HepG2 (cell line): Measurements from ENCODE around the gene ECEL1. TPM values are rescaled to one million over a fixed set of nuclear protein-coding genes. Genes with fewer than 3 reads are reported as not detected.

Source experiments
- ATF3 ChIP-seq: sonication (generic); formaldehyde crosslinking; IDR thresholded peaks from 2 replicates; pipeline ENCODE4 v1.4.0; 2020; ENCODE audit warnings: missing genetic modification reagents
- CAMTA2 ChIP-seq: sonication (generic); formaldehyde crosslinking; IDR thresholded peaks from 2 replicates; pipeline ENCODE4 v1.4.0; 2020; ENCODE audit warnings: mild to moderate bottlenecking, missing genetic modification reagents, borderline replicate concordance
- CTCF ChIP-seq: sonication (generic); formaldehyde crosslinking; IDR thresholded peaks from 2 replicates; pipeline ENCODE4 v1.5.0; 2020; ENCODE audit warnings: mild to moderate bottlenecking, missing genetic modification reagents, moderate library complexity
- FOXA3 ChIP-seq: IDR thresholded peaks from 2 replicates; pipeline ENCODE4 v1.6.1; 2016; ENCODE audit warnings: missing genetic modification reagents, missing compliant biosample characterization
- MTF1 ChIP-seq: sonication (generic); formaldehyde crosslinking; IDR thresholded peaks from 2 replicates; pipeline ENCODE4 v1.5.0; 2020; ENCODE audit warnings: missing genetic modification reagents
- NFKB2 ChIP-seq: sonication (generic); formaldehyde crosslinking; IDR thresholded peaks from 2 replicates; pipeline ENCODE4 v1.4.0; 2020; ENCODE audit warnings: missing genetic modification reagents, borderline replicate concordance
- NR2F6 ChIP-seq, 2 experiments: IDR thresholded peaks; 2 replicates each; pipeline ENCODE4 v1.6.1; 2016; ENCODE audit warnings: antibody characterized with exemption in 1 of 2, mild to moderate bottlenecking in 1 of 2
- SNAPC4 ChIP-seq: sonication (generic); formaldehyde crosslinking; IDR thresholded peaks from 2 replicates; pipeline ENCODE4 v1.4.0; 2020; ENCODE audit warnings: mild to moderate bottlenecking, missing genetic modification reagents
- ZNF317 ChIP-seq: sonication (generic); formaldehyde crosslinking; IDR thresholded peaks from 2 replicates; pipeline ENCODE4 v1.5.0; 2020; ENCODE audit warnings: mild to moderate bottlenecking, missing genetic modification reagents
- ZNF333 ChIP-seq: sonication (generic); formaldehyde crosslinking; IDR thresholded peaks from 2 replicates; pipeline ENCODE4 v1.4.0; 2020; ENCODE audit warnings: mild to moderate bottlenecking, missing genetic modification reagents, borderline replicate concordance
- ZNF350 ChIP-seq: sonication (generic); formaldehyde crosslinking; IDR thresholded peaks from 2 replicates; pipeline ENCODE4 v1.4.0; 2020; ENCODE audit warnings: mild to moderate bottlenecking, low read depth, missing genetic modification reagents, borderline replicate concordance
- ZNF691 ChIP-seq: sonication (generic); formaldehyde crosslinking; IDR thresholded peaks from 2 replicates; pipeline ENCODE4 v1.4.0; 2020; ENCODE audit warnings: missing genetic modification reagents, low read depth, mild to moderate bottlenecking, borderline replicate concordance
- ZNF704 ChIP-seq: sonication (generic); formaldehyde crosslinking; IDR thresholded peaks from 2 replicates; pipeline ENCODE4 v1.8.1; 2023; ENCODE audit warnings: mild to moderate bottlenecking, inconsistent platforms, moderate library complexity, missing genetic modification reagents, borderline replicate concordance
- ZNF776 ChIP-seq: sonication (generic); formaldehyde crosslinking; IDR thresholded peaks from 2 replicates; pipeline ENCODE4 v1.4.0; 2020; ENCODE audit warnings: mild to moderate bottlenecking, missing genetic modification reagents
- ZNF839 ChIP-seq: sonication (generic); formaldehyde crosslinking; IDR thresholded peaks from 2 replicates; pipeline ENCODE4 v1.4.0; 2020; ENCODE audit warnings: missing genetic modification reagents, mild to moderate bottlenecking, borderline replicate concordance
- polyA plus RNA-seq, 8 experiments: library from polyadenylated mRNA; depleted of rRNA in 3 of 8; stranded (reverse) in 7 of 8; unstranded in 1 of 8; fragments of >200 nt; fragmentation: Illumina TruSeq in 4 of 8; extraction: Trizol in 4 of 8; gene quantifications; 2 replicates each; pipeline versions ENCODE4 v1.2.1 to v1.2.3, GENCODE V29; 2011 to 2016; ENCODE audit warnings: low read depth in 4 of 8, missing spikeins in 1 of 8, mixed read lengths in 1 of 8; ENCODE audit not compliant: insufficient read depth in 1 of 8
- total RNA-seq, 5 experiments: library from RNA; depleted of rRNA; stranded (reverse); fragments of >200 nt; fragmentation: Illumina TruSeq; extraction: Trizol; gene quantifications; 2 replicates each; pipeline ENCODE4 v1.2.3, GENCODE V29; 2016; ENCODE audit warnings: low read depth in 1 of 5

ECEL1 gene
- total and polyA plus RNA-seq, 2 of the 13 experiments (the other 11 are each of a cell fraction or from before 2014, with no cell fraction given): not detected

GRCh38 chr2:232443669-232444408 lies 43.8 kb downstream of the ECEL1 start (continued):
- TF ChIP-seq ZNF691: 0 out of 2 replicates have a peak, but pooled peaks have one; percentile 3
- TF ChIP-seq ZNF704 (CRISPR knock-in tag): 0 out of 2 replicates have a peak, but pooled peaks have one; percentile 35
- peak; percentile 16; the same call in 1 of the 2 replicates for TF ChIP-seq NFKB2 (CRISPR knock-in tag)
- TF ChIP-seq ZNF333: 0 out of 2 replicates have a peak, but pooled peaks have one; percentile 43
- peak; percentile 9; the same call in 1 of the 2 replicates for TF ChIP-seq FOXA3
- peak; percentile 45; the same call in 1 of the 2 replicates for TF ChIP-seq ZNF317 (CRISPR knock-in tag)
- TF ChIP-seq CTCF (CRISPR knock-in tag): 0 out of 2 replicates have a peak, but pooled peaks have one; percentile 4
- 0 out of 2 replicates have a peak, but pooled peaks have one; percentile 7 for TF ChIP-seq ATF3
- TF ChIP-seq ZNF776 (CRISPR knock-in tag): peak; percentile 80
- peak; percentile 57; the same call in 1 of the 2 replicates for TF ChIP-seq MTF1 (CRISPR knock-in tag)
- TF ChIP-seq ZNF350 (CRISPR knock-in tag): 0 out of 2 replicates have a peak, but pooled peaks have one; percentile 34
- TF ChIP-seq SNAPC4: 0 out of 2 replicates have a peak, but pooled peaks have one; percentile 26
- peak; percentile 67; the same call in 1 of the 2 replicates for TF ChIP-seq CAMTA2 (CRISPR knock-in tag)
- peak; percentile 45; the same call in 1 of the 2 replicates for TF ChIP-seq NR2F6 (IDR thresholded peaks at IDR 0.05)
- TF ChIP-seq NR2F6 (CRISPR knock-in tag; IDR thresholded peaks at IDR 0.05): peak; percentile 80
- TF ChIP-seq ZNF839: 0 out of 2 replicates have a peak, but pooled peaks have one; percentile 54
